GM12874 (cell line): Measurements from ENCODE around the gene CCDC51.
A peak's percentile ranks its signal among the peaks of the same experiment; 100 is the strongest.

ENCODE experiments used
- TF ChIP-seq, protein P1 (sequence below): IDR thresholded peaks from 2 replicates; pipeline ENCODE4 v1.5.1; 2011; ENCODE audit warnings: low read depth, mild to moderate bottlenecking, control low read depth, low read length, moderate library complexity; ENCODE audit not compliant: insufficient read depth

Gene CCDC51, protein sequence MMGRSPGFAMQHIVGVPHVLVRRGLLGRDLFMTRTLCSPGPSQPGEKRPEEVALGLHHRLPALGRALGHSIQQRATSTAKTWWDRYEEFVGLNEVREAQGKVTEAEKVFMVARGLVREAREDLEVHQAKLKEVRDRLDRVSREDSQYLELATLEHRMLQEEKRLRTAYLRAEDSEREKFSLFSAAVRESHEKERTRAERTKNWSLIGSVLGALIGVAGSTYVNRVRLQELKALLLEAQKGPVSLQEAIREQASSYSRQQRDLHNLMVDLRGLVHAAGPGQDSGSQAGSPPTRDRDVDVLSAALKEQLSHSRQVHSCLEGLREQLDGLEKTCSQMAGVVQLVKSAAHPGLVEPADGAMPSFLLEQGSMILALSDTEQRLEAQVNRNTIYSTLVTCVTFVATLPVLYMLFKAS

DNA sequence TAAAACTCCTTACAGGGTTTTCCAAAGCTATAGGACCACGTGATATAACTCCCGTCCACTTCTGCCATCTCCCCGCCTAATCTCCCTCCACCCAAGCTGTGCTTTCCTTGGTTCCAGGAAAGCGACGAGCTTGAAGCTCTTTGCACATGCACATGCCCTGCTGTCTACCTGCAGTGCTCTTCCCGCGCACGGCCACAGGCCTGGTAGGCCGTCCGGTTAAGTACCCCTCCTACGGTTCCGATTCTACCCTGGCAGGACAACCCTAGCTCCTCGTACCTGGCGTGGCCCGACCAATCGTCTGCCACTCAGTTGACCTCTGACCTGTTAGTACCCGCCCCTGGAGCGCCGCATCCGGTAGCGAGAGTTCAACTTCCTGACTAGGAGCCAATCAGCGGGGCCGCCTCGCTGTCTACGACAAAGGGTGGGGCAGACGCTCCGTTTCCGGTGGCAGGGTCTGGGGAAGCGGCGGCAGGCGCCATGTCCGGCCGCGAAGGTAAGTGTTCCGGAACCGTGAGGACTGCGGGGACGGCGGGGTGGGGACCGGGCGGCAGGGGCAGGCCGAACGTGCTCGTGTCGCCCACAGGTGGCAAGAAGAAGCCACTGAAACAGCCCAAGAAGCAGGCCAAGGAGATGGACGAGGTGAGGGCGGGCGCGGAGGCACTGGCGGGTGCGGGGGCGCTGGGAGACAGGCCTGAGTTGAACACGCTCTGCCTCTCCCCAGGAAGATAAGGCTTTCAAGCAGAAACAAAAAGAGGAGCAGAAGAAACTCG lies at the start of gene CCDC51, which contains the start of gene TMA7:
Gene CCDC51 (minus strand): TSS at position 300 of the 770 bp plus-strand sequence. CDS start 4,991 bp downstream, outside the sequence.
Gene TMA7 (plus strand): TSS at position 438 of the 770 bp plus-strand sequence. CDS start 40 bp downstream, at position 478.
- TF ChIP-seq, protein P1, sequence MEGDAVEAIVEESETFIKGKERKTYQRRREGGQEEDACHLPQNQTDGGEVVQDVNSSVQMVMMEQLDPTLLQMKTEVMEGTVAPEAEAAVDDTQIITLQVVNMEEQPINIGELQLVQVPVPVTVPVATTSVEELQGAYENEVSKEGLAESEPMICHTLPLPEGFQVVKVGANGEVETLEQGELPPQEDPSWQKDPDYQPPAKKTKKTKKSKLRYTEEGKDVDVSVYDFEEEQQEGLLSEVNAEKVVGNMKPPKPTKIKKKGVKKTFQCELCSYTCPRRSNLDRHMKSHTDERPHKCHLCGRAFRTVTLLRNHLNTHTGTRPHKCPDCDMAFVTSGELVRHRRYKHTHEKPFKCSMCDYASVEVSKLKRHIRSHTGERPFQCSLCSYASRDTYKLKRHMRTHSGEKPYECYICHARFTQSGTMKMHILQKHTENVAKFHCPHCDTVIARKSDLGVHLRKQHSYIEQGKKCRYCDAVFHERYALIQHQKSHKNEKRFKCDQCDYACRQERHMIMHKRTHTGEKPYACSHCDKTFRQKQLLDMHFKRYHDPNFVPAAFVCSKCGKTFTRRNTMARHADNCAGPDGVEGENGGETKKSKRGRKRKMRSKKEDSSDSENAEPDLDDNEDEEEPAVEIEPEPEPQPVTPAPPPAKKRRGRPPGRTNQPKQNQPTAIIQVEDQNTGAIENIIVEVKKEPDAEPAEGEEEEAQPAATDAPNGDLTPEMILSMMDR: peak; percentile 19; the same call in 1 of the 2 replicates

DNA sequence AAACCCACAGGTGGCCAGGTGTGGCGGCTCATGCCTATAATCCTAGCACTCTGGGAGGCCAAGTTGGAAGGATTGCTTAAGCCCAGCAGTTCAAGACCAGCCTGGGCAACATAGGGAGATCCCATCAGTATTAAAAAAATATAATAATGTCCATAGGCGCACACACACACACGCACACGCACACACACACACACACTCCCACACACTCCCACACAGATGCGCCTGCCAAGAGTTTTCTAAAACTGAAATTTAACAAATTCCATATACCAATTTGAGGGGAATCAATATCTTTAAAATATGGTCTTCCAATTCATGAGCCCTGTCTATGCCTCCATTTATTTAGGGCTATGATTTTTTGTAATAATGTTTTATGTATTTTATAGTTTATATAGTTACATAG lies 47.0 kb upstream of the CCDC51 start:
- TF ChIP-seq, protein P1: no peak

DNA sequence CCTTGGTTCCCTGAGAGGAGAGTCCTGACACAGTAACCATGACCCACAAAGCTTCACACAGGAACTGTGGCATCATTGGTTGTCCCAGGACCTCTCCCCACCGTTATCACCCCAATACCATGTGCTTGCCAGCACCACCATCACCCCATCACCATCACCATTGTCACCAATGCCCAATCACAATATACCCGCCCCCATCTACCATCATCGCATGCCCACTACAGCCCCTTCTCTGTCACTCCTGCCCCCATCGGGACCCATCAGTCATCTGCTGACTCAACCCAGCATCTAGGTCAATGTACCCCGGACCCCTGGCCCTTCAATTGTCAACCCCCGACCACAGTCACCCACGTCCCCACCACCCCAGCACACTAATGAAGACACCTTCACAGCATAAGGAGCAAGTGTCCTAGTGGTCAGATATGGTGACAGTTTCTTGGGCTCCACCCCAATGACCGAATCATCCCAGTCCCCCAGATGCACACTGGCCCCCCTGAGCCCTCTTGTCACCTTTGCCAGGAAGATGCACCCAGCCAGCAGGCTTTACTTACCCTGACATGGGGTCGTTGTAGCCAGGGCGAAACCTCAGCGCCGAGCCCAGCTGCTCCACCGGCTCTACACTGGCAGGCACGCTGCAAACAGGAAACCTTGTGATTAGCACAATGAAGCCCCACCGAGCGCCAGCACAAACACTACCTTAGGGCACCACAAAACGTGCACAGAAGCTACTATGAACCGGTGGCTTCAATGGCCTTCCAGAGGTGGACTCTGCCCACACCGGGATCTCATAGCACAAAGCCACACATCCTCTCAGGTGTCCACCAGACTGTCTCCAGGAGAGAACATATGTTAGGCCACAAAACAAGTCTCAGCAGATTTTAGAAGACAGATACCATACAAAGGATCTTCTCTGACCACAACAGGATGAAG lies 39.0 kb upstream of the CCDC51 start:
- TF ChIP-seq, protein P1: no peak

DNA sequence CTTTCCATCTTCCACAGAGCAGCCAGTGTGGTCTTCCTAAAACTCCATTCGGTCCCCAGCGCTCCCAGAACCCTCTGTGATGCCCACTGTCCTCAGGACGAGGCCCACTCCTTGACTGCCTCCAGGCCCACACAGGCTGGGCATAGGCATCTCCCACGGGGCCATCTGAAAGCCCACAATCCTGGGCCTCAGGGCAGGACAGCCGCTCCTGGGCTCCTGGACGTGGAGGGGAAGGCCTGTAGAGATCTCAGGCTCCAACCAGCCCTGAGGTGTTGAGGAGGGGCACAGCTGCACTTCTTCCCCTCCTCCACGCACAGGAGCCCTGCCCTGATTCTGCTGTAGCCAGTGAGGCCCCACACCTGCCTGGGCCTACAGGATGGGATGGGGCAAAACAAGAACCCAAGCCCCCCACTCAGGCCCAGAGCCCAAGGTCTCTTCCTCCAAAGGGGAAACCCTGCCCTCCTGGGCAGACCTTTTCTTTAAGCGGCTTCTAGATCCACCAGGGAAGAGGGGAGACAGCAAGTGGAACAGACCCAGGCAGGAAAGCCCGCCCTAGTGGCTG lies 38.1 kb upstream of the CCDC51 start:
- TF ChIP-seq, protein P1: no peak

DNA sequence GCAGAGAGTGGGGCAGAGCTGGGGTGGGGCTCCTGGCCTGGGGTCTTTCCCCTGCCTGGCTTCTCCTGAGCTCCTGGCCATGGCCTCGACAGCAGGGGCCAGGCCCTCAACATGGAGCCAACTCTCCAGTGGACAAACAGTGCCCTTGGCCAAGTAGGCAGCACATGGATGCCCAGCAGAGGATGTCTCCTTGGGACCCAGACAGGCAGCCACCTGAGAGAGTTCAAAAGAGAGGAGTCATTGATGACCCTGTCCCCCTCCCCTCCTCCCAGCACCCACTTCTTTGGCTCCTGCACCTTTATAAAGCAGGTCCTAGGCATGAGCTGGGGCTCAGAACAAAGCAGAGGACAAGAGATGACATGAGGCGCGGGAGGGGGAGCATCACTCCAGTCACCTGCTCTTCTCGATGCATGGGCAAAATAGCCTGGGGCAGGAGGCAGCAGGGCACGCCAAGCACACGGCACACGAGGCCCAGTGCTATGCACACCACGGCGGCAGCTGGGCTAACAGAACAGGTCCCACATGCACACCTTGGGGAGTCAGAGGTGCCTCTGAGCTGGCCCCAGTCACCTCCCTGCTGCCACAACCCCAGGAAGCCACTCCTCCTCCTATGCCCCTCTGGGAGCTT lies 36.6 kb upstream of the CCDC51 start:
- TF ChIP-seq, protein P1: no peak

DNA sequence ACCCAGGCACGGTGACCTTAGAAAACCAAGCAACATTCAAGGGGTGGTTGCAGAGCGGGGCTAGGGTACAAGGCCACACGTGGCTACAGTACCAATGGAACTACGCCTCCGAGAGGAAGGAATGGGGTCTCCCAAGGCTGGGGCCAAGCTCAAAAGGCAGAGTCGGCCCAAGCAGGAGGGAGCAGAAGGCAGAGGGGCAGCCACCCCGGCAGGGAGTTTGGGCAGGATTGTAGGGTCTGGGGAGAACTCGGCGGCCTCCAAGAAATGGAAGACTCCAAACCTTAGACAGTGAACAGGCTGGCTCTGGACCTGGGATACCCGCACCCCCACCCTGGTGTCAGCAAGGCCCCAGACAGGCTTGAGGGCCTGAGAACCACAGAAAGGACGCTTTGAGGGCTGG lies 35.3 kb upstream of the CCDC51 start:
- TF ChIP-seq, protein P1: no peak
